ENCODE measurements around the gene HOXC4.
"Not testable (repeated sequence)": the region's sequence is repeated elsewhere in the genome, so short reads cannot be mapped to it uniquely, and the experiment has no call there.

GRCh38 chr12:54103827-54104226 lies 50.2 kb downstream of the HOXC4 start:
- not testable (repeated sequence) for TF ChIP-seq CTCF, POLR2AphosphoS5, POLR2A (IDR thresholded peaks at IDR 0.05)
